Caco-2 (cell line): ENCODE measurements around the gene EEPD1. TPM values are rescaled to one million over a fixed set of nuclear protein-coding genes. Genes with fewer than 3 reads are reported as not detected.

Experiments used
- BruUV-seq: library from RNA; stranded (reverse); fragments of 400-500 nt; replicated peaks from 2 replicates; lab custom pipeline; 2021; lab: Mats Ljungman, UMichigan
- CTCF ChIA-PET: fragments of 300-600 bp; sonication (Branson Sonifier 250); formaldehyde crosslinking; loops from one replicate; lab custom pipeline; 2022; ENCODE audit warnings: antibody characterized with exemption; lab: Charles Lee
- POLR2A ChIA-PET: fragments of 300-600 bp; sonication (Branson Sonifier 250); formaldehyde crosslinking; loops from one replicate; lab custom pipeline; 2022; ENCODE audit warnings: antibody characterized with exemption; lab: Charles Lee
- DNase-seq, 2 experiments: peaks; one replicate each; pipeline versions ENCODE4 v3.0.0 to v3.0.0-alpha.2; 2020 to 2022
- H3K27me3 ChIP-seq: replicated peaks from 2 replicates; pipeline ENCODE4 v1.6.0; 2011; ENCODE audit warnings: low read length; ENCODE audit not compliant: control insufficient read depth, insufficient read depth
- H3K36me3 ChIP-seq: 2 replicates; pipeline ENCODE4 v1.5.1; 2011; ENCODE audit warnings: low read length; ENCODE audit not compliant: control insufficient read depth, insufficient read depth
- H3K4me1 ChIP-seq: fragments of 250-450 bp; sonication (Bioruptor Pico); 2 replicates; pipeline ENCODE4 v1.5.1; 2020; ENCODE audit warnings: mild to moderate bottlenecking
- H3K4me3 ChIP-seq: 2 replicates; pipeline ENCODE4 v1.5.1; 2011; ENCODE audit warnings: low read depth, mild to moderate bottlenecking, control low read depth, low read length
- H3K9me3 ChIP-seq: fragments of 250-450 bp; sonication (Bioruptor Pico); 2 replicates; pipeline ENCODE4 v1.5.1; 2020; ENCODE audit warnings: mild to moderate bottlenecking, moderate library complexity
- H3K27ac Mint-ChIP-seq: one replicate; pipeline ENCODE4 v1.8.0; 2022; ENCODE audit warnings: mixed read lengths; ENCODE audit not compliant: unreplicated experiment
- H3K27me3 Mint-ChIP-seq: one replicate; pipeline ENCODE4 v1.8.0; 2022; ENCODE audit warnings: mixed read lengths; ENCODE audit not compliant: insufficient read depth, unreplicated experiment
- H3K36me3 Mint-ChIP-seq: one replicate; pipeline ENCODE4 v1.8.0; 2022; ENCODE audit warnings: mild to moderate bottlenecking, mixed read lengths; ENCODE audit not compliant: insufficient read depth, unreplicated experiment
- H3K4me1 Mint-ChIP-seq: one replicate; pipeline ENCODE4 v1.8.0; 2022; ENCODE audit warnings: low read depth, mixed read lengths; ENCODE audit not compliant: unreplicated experiment
- H3K4me3 Mint-ChIP-seq: one replicate; pipeline ENCODE4 v1.8.0; 2022; ENCODE audit warnings: mild to moderate bottlenecking, moderate library complexity, mixed read lengths; ENCODE audit not compliant: unreplicated experiment
- H3K9me3 Mint-ChIP-seq: one replicate; pipeline ENCODE4 v1.8.0; 2022; ENCODE audit warnings: mixed read lengths; ENCODE audit not compliant: unreplicated experiment
- intact Hi-C: fragments of 100-400 bp; cut with micrococcal nuclease; formaldehyde crosslinking; loops from one replicate; pipeline ENCODE4 v1.10.0; 2022; ENCODE audit not compliant: unreplicated experiment
- total RNA-seq: library from RNA; stranded (reverse); gene quantifications from 2 replicates; pipeline ENCODE4 v1.2.3, GENCODE V29; 2022
- TF ChIP-seq, protein P1 (sequence below), 2 experiments: fragments of 200-600 bp in 1 of 2; IDR thresholded peaks; 1 replicate in 1 of 2; 2 replicates in 1 of 2; pipeline versions ENCODE4 v1.5.1 to v1.8.0; 2011 to 2022; ENCODE audit warnings: antibody characterized with exemption in 1 of 2, control low read depth in 1 of 2, inconsistent platforms in 1 of 2, low read depth in 1 of 2, low read length in 1 of 2, mild to moderate bottlenecking in 1 of 2, moderate library complexity in 1 of 2; ENCODE audit not compliant: insufficient read depth in 1 of 2, severe bottlenecking in 1 of 2, unreplicated experiment in 1 of 2

Gene EEPD1
- total RNA-seq, 1 experiment from 2014 or later = 1.8 TPM

DNA sequence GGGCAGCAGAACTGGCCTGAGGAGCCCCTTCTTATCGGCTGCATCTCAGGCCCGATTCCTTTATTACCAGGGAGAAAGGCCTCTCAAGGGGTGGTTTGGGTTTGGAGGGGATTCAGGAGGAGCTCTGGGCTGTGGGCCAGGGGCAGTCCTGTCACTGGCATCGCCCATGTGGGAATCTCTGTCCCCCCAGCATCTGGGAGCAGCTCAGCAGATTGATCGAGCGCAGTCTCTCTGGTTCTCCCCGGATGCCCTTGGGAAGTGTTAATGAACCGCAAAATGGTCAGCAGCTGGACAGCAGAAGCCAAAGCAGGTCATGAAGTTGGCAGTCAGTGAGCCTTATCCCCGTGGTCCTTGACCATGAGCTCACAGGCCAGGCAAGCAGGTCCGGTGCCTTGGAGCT is 132.2 kb downstream of the EEPD1 start:
- no peaks in the 10 kb centered on the region for H3K27me3 Mint-ChIP-seq
- ChIA-PET CTCF (no interaction called here), POLR2A (interaction anchor here (0.5 kb wide), 1 partner anchor 368 kb away, joined by 4 read pairs; no protein-coding TSS in a partner anchor)
- H3K36me3 Mint-ChIP-seq = no peaks in the 10 kb centered on the region
- H3K4me1 Mint-ChIP-seq = peaks cover 4% of the 10 kb centered on the region
- no peak overlapping the region for H3K4me3 ChIP-seq
- TF ChIP-seq, protein P1, sequence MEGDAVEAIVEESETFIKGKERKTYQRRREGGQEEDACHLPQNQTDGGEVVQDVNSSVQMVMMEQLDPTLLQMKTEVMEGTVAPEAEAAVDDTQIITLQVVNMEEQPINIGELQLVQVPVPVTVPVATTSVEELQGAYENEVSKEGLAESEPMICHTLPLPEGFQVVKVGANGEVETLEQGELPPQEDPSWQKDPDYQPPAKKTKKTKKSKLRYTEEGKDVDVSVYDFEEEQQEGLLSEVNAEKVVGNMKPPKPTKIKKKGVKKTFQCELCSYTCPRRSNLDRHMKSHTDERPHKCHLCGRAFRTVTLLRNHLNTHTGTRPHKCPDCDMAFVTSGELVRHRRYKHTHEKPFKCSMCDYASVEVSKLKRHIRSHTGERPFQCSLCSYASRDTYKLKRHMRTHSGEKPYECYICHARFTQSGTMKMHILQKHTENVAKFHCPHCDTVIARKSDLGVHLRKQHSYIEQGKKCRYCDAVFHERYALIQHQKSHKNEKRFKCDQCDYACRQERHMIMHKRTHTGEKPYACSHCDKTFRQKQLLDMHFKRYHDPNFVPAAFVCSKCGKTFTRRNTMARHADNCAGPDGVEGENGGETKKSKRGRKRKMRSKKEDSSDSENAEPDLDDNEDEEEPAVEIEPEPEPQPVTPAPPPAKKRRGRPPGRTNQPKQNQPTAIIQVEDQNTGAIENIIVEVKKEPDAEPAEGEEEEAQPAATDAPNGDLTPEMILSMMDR (IDR thresholded peaks at IDR 0.05; ENCODE audit: insufficient read depth in 1 of 2, low read depth in 1 of 2, low read length in 1 of 2, severe bottlenecking in 1 of 2, unreplicated experiment in 1 of 2) = no peak
- H3K27me3 ChIP-seq = no peaks in the 10 kb centered on the region
- BruUV-seq = no TSS peak
- no peaks in the 10 kb centered on the region for H3K9me3 ChIP-seq
- no peak overlapping the region for H3K4me3 Mint-ChIP-seq
- no peaks in the 10 kb centered on the region for H3K36me3 ChIP-seq
- intact Hi-C loops = no loop called here
- no peak for DNase-seq
- H3K9me3 Mint-ChIP-seq = no peaks in the 10 kb centered on the region
- no peak overlapping the region for H3K27ac Mint-ChIP-seq
- H3K4me1 ChIP-seq = peaks cover 6% of the 10 kb centered on the region

DNA sequence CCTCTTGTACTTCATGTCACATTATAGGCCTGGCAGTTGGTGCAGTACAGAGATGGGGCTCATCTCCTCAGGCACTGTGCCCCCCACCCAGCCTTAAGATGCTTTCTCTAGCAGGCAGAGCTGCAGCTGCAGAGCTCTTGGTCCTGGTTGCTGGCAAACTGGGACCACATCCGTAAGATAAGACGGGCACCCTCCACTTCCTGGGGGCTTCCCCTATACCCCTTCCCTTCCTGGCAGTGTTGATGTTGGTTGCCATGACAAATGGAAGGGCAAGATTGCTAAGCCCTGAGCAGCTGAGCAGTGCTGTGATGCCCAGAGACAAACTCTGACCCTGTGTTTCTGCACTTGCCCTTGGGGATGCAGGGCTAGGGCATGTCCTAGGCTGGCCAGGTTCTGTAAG is 133.2 kb downstream of the EEPD1 start:
- POLR2A ChIA-PET = interaction anchor here (0.6 kb wide), 1 partner anchor 27 kb away, joined by 3 read pairs; no protein-coding TSS in a partner anchor
- DNase-seq = no peak
- CTCF ChIA-PET = no interaction called here
- no peak overlapping the region for H3K27ac Mint-ChIP-seq
- H3K4me1 Mint-ChIP-seq = peaks cover 12% of the 10 kb centered on the region
- peaks cover 16% of the 10 kb centered on the region for H3K4me1 ChIP-seq
- no TSS peak for BruUV-seq
- no peak overlapping the region for H3K4me3 Mint-ChIP-seq
- H3K27me3 ChIP-seq = no peaks in the 10 kb centered on the region
- H3K36me3 Mint-ChIP-seq = no peaks in the 10 kb centered on the region
- no peaks in the 10 kb centered on the region for H3K27me3 Mint-ChIP-seq
- H3K36me3 ChIP-seq = no peaks in the 10 kb centered on the region
- H3K9me3 ChIP-seq = no peaks in the 10 kb centered on the region
- intact Hi-C loops = no loop called here
- no peak overlapping the region for H3K4me3 ChIP-seq
- TF ChIP-seq, protein P1 (IDR thresholded peaks at IDR 0.05; ENCODE audit: insufficient read depth in 1 of 2, low read depth in 1 of 2, low read length in 1 of 2, severe bottlenecking in 1 of 2, unreplicated experiment in 1 of 2) = no peak
- H3K9me3 Mint-ChIP-seq = no peaks in the 10 kb centered on the region

DNA sequence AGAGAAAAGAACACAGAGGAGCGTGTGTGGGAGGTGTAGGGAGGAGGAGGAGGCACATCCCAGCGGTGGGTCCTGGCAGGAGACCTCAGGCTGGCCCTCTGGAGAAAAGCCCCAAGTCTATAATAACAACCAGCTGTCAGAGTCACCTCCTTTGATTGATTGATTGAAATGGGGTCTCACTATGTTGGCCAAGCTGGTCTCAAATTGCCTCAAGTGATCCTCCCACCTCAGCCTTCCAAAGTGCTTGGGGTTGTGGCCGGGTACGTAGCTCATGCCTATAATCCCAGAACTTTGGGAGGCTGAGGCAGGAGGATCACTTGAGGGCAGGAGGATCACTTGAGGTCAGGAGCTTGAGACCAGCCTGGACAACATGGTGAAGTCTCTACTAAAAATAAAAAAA is 133.6 kb downstream of the EEPD1 start:
- POLR2A ChIA-PET = no interaction called here
- no peak overlapping the region for H3K4me3 Mint-ChIP-seq
- H3K4me1 Mint-ChIP-seq = peaks cover 15% of the 10 kb centered on the region
- TF ChIP-seq, protein P1 (IDR thresholded peaks at IDR 0.05; ENCODE audit: insufficient read depth in 1 of 2, low read depth in 1 of 2, low read length in 1 of 2, severe bottlenecking in 1 of 2, unreplicated experiment in 1 of 2) = no peak
- no TSS peak for BruUV-seq
- no peaks in the 10 kb centered on the region for H3K36me3 Mint-ChIP-seq
- Histone ChIP-seq H3K4me1 (peaks cover 17% of the 10 kb centered on the region), H3K36me3 (no peaks in the 10 kb centered on the region), H3K9me3 (no peaks in the 10 kb centered on the region), H3K4me3 (no peak overlapping the region), H3K27me3 (no peaks in the 10 kb centered on the region)
- H3K9me3 Mint-ChIP-seq = no peaks in the 10 kb centered on the region
- intact Hi-C loops = no loop called here
- no peak for DNase-seq
- CTCF ChIA-PET = interaction anchor here (0.7 to 1.4 kb wide), 2 partner anchors 28 to 311 kb away, joined by 3 to 4 read pairs; no protein-coding TSS in a partner anchor
- no peaks in the 10 kb centered on the region for H3K27me3 Mint-ChIP-seq
- no peak overlapping the region for H3K27ac Mint-ChIP-seq
